ENCODE measurements around the gene GOLGA6L7. TPM values are rescaled to one million over a fixed set of nuclear protein-coding genes. Genes with fewer than 3 reads are reported as not detected.
"Not testable (repeated sequence)": the region's sequence is repeated elsewhere in the genome, so short reads cannot be mapped to it uniquely, and the experiment has no call there.

The GOLGA6L7 gene
- total RNA-seq, 2 experiments from 2014 or later = not detected

GRCh38 chr15:28847959-28848358, 485 bp downstream of the GOLGA6L7 start:
- H3K9me3 Mint-ChIP-seq; POLR2A ChIA-PET; H3K27me3 Mint-ChIP-seq; ATAC-seq (ENCODE audit: low read depth); H3K36me3 Mint-ChIP-seq; DNase-seq: not testable (repeated sequence)
- peak overlapping the region; percentile 25 for H3K4me3 Mint-ChIP-seq
- H3K27ac Mint-ChIP-seq = peak overlapping the region; percentile 77
- peaks cover 15% of the 10 kb centered on the region for H3K4me1 Mint-ChIP-seq

DNA sequence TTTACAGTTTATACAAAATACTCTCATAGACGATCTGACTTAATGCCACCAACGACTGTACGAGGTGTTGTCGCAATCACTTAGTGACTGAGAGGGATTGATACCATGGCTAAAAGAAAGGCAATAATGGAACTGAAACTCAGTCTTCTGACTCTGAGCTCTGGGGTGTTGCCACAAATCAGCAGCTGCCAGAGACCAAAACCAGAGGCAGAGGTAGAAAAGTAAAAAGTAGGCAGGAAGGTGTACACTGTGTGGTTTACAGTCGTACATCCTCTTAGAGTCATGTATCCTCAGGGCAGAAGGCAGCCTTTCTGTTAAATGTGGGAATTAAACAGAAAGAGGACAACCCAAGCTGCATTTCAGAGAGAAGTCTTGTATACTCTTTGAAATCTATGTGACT, 1.2 kb downstream of the GOLGA6L7 start:
- H3K9me3 Mint-ChIP-seq, H3K36me3 Mint-ChIP-seq, POLR2A ChIA-PET, DNase-seq, H3K27me3 Mint-ChIP-seq: not testable (repeated sequence)
- peak; percentile 99 for ATAC-seq (ENCODE audit: low read depth)
- H3K27ac Mint-ChIP-seq = peak overlapping the region; percentile 77
- H3K4me1 Mint-ChIP-seq = peaks cover 15% of the 10 kb centered on the region
- H3K4me3 Mint-ChIP-seq = peak overlapping the region; percentile 42

- H3K9me3 Mint-ChIP-seq; H3K4me3 Mint-ChIP-seq; ATAC-seq (ENCODE audit: low read depth); H3K27ac Mint-ChIP-seq; POLR2A ChIA-PET; H3K36me3 Mint-ChIP-seq; H3K27me3 Mint-ChIP-seq; DNase-seq: not testable (repeated sequence)
- H3K4me1 Mint-ChIP-seq = peaks cover 15% of the 10 kb centered on the region
Observed at GRCh38 chr15:28844147-28844546, 4.3 kb downstream of the GOLGA6L7 start.

DNA sequence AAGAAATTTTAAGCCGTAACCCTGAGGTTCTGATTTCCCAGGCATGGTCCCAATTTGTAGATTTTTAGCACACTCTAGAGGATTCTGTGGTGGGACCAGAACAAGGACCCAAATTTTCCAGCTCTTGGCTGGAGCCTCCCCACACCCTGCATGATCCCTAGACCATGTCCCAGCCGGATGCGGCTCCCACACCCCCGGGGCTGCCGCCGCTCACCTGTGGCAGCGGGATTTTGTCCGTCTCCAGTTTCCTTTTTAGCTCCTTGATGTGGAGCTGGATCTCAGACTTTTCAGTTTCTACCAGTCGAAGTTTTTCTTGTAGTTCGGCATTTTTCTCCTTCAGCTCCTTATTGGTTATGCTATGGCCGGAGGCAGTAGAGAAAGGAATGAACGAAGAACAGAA, 4.9 kb downstream of the GOLGA6L7 start:
- POLR2A ChIA-PET; H3K9me3 Mint-ChIP-seq; ATAC-seq (ENCODE audit: low read depth); H3K36me3 Mint-ChIP-seq; DNase-seq; H3K27me3 Mint-ChIP-seq; H3K27ac Mint-ChIP-seq; H3K4me3 Mint-ChIP-seq: not testable (repeated sequence)
- H3K4me1 Mint-ChIP-seq = peaks cover 15% of the 10 kb centered on the region

DNA sequence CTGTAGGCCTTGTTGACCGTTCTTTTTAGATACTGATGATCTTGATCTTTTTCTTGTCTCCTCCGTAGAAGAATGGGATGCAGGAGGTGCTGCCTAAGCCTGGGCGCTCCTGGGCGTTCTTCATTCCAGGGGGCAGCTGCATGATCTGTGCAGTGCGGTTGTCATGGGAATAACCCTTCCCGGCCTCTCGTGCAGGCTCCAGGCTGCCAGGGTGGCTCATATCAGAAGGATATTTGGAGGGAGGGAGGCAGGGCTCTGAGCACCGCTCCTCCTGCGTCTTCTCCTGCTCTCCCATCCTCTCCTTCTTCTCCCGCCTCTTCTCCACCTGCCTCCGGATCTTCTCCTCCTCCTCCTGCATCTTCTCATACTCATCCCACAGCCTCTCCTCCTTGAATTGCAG, 6.2 kb downstream of the GOLGA6L7 start:
- ATAC-seq (ENCODE audit: low read depth); POLR2A ChIA-PET; H3K4me1 Mint-ChIP-seq; H3K27ac Mint-ChIP-seq; H3K27me3 Mint-ChIP-seq; H3K4me3 Mint-ChIP-seq; H3K9me3 Mint-ChIP-seq; DNase-seq; H3K36me3 Mint-ChIP-seq: not testable (repeated sequence)

DNA sequence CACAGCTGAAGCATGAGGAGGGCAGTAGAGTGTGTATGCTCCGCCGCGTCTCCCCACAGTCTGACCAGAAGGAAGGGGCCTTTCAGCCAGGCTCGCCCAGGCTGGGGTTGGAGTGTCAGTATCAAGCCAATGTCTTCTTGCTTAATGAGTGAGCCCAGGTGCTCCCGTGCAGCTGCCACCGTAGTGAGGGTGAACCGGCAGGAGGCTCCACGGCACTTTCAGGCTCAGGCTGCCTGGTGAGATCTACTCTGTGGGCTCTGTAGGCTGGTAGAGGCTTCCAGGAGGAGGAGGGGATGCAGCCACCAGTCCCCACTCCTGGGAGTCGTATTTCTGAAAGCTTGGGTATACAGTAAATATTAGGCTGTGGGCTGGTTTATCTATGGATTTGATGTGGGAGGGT, 8.2 kb downstream of the GOLGA6L7 start:
- H3K4me1 Mint-ChIP-seq; H3K4me3 Mint-ChIP-seq; H3K36me3 Mint-ChIP-seq; POLR2A ChIA-PET; H3K27me3 Mint-ChIP-seq; H3K27ac Mint-ChIP-seq; H3K9me3 Mint-ChIP-seq; ATAC-seq (ENCODE audit: low read depth); DNase-seq: not testable (repeated sequence)

DNA sequence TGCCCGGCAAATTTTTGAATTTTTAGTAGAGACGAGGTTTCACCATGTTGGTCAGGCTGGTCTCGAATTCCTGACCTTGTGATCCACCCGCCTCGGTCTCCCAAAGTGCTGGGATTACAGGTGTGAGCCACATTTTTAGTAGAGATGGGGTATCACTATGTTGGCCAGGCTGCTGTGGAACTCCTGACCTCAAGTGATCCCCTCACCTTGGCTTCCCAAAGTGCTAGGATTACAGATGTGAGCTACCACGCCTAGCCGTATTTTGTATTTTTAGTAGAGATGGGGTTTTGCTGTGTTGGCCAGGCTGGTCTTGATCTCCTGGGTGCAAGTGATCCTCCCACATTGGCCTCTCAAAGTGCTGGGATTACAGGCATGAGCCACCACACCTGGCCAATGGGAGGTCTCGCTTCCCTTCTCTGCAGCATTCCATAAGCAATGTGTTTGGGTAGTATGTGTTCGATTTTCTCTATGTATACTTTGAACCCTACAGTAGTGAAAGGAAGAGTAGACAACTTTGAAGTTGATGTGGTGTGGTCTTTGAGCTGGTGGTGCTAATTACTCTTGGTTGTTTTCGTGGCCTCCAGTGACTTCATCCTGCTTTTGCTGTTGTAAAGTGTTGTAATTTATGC, 13.4 kb downstream of the GOLGA6L7 start:
- Mint-ChIP-seq H3K27ac (peak overlapping the region; percentile 21), H3K4me1 (peaks cover 18% of the 10 kb centered on the region), H3K36me3 (peaks cover 11% of the 10 kb centered on the region)
- DNase-seq; H3K27me3 Mint-ChIP-seq; H3K9me3 Mint-ChIP-seq; ATAC-seq (ENCODE audit: low read depth); H3K4me3 Mint-ChIP-seq; POLR2A ChIA-PET: not testable (repeated sequence)

DNA sequence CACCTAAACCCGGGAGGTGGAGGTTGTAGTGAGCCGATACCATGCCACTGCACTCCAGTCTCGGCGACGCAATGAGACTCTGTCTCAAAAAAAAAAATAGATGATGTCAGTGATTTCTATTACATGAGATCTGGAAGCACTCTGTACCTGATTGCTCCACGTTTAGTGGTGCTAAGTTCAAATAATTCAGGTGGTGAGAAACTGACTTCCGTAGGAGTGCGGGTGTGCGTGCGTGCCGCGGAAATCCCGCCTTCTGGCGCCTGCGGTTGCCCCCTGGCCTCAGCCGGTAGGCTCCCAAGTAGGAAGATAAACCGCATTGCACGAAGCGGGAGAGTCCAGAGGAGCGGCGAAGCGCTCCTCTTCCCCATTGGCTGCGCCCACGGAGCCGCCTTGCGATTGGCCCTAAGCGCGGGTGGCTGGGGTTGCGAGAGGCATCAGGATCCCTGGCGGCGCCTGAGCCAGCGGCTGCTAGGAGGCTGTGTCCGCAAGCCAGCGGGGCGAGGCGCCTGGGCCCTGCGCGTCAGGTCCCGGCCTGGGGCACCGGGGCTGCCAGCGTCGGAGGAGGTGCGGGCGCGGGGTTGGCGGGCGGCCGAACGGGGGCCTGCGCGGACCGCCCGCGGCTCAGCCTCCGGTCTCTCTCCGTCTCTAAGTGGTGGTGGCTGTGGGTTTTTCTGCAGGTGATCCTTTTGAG, 16.4 kb downstream of the GOLGA6L7 start:
- Mint-ChIP-seq H3K27me3 (peaks cover 14% of the 10 kb centered on the region), H3K4me3 (peak overlapping the region; percentile 88), H3K4me1 (peaks cover 18% of the 10 kb centered on the region), H3K27ac (peak overlapping the region; percentile 81)
- peak; percentile 75 for DNase-seq
- peak; percentile 94 for ATAC-seq (ENCODE audit: low read depth)
- H3K36me3 Mint-ChIP-seq, POLR2A ChIA-PET, H3K9me3 Mint-ChIP-seq: not testable (repeated sequence)

- peaks cover 14% of the 10 kb centered on the region for H3K4me1 Mint-ChIP-seq
- H3K4me3 Mint-ChIP-seq; ATAC-seq (ENCODE audit: low read depth); H3K27me3 Mint-ChIP-seq; H3K27ac Mint-ChIP-seq; POLR2A ChIA-PET; H3K36me3 Mint-ChIP-seq; DNase-seq; H3K9me3 Mint-ChIP-seq: not testable (repeated sequence)
Observed at GRCh38 chr15:28821420-28821819, 27.0 kb downstream of the GOLGA6L7 start.

DNA sequence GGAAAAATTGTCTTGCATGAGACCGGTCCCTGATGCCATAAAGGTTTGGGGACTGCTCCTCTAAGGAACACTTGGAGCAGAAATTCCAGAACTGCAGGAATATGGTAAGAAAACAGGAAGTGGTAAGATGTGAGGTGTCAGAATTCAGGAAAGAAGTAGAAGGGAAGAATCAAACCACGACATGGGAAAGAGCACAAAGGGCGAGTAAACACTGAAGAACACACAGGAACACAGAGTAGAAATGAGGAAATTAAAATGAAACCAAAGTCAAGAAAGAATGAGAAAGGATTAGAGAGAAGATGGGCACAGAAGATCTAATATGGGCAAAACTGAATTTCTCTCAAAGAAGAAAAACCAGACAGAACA, 28.5 kb downstream of the GOLGA6L7 start:
- H3K36me3 Mint-ChIP-seq, DNase-seq, H3K27me3 Mint-ChIP-seq, H3K9me3 Mint-ChIP-seq, POLR2A ChIA-PET: not testable (repeated sequence)
- H3K4me3 Mint-ChIP-seq = peak overlapping the region; percentile 37
- peak overlapping the region; percentile 38 for H3K27ac Mint-ChIP-seq
- peak; percentile 28 for ATAC-seq (ENCODE audit: low read depth)
- H3K4me1 Mint-ChIP-seq = peaks cover 14% of the 10 kb centered on the region

DNA sequence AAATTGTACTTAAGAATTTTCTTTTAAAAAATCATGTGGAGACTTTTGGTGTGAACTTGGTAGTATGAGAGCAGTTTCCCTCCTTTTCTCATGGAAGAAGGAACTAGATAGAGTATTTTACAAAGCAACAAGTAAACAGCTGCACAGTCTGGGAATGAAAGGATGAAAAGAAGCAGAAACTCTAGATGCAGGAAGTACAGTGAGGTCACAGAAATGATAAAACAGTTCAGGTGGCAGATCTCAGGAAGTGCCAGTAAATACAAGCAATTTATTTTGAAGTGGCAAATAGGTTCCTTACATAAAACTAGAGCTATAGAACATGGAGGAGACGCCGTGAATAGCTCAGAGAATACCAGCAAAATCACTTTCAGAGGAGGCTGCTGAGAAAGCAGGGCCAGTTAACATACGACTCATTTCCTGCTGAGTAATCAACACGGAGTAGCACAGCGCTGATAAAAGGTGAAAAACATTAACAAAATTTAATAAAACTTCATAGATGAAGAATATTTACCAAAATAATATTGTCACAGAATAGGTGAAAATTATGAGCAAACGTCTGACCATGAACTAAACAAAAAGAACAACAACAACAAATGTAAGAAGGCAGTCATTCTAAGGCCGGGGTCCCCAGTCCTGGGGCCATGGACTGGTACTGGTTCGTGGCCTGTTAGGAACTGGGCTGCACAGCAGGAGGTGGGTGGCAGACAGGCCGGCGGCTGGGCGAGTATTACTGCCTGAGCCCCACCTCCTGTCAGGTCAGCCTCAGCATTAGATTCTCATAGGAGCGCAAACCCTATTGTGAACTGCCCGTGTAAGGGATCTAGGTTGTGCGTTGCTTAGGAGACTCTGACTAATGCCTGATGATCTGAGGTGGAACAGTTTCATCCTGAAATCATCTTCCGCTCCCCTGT, 29.2 kb downstream of the GOLGA6L7 start:
- peaks cover 14% of the 10 kb centered on the region for H3K4me1 Mint-ChIP-seq
- POLR2A ChIA-PET, H3K27me3 Mint-ChIP-seq, H3K36me3 Mint-ChIP-seq, H3K9me3 Mint-ChIP-seq, DNase-seq: not testable (repeated sequence)
- peak overlapping the region; percentile 60 for H3K27ac Mint-ChIP-seq
- H3K4me3 Mint-ChIP-seq = peak overlapping the region; percentile 70
- ATAC-seq (ENCODE audit: low read depth) = peak; percentile 78

DNA sequence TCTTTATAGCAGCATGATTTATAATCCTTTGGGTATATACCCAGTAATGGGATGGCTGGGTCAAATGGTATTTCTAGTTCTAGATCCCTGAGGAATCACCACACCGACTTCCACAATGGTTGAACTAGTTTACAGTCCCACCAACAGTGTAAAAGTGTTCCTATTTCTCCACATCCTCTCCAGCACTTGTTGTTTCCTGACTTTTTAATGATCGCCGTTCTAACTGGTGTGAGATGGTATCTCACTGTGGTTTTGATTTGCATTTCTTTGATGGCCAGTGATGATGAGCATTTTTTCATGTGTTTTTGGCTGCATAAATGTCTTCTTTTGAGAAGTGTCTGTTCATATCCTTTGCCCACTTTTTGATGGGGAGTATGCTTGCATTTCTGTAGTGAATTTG, 30.3 kb downstream of the GOLGA6L7 start:
- H3K4me1 Mint-ChIP-seq = peaks cover 21% of the 10 kb centered on the region
- POLR2A ChIA-PET; H3K36me3 Mint-ChIP-seq; H3K9me3 Mint-ChIP-seq; H3K4me3 Mint-ChIP-seq; H3K27ac Mint-ChIP-seq; DNase-seq; H3K27me3 Mint-ChIP-seq; ATAC-seq (ENCODE audit: low read depth): not testable (repeated sequence)

DNA sequence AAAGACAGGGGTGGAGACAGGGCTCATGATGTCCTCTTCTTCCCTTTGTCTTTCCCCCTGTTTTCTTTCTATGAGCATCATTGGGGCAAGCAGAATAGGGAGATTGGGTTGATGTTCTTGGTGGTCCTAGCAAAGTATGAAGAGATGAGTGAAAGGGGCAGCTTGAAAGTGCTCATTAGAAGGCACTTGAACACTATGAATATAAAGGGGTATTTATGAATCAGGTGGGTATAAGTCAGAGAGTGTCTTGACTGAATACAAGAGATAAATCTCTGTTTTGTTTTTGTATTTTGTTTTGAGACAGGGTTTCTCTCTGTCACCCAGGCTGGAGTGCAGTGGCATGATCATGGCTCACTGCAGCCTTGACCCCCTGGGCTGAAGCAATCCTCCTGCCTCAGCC, 34.4 kb downstream of the GOLGA6L7 start:
- H3K27me3 Mint-ChIP-seq = peaks cover 14% of the 10 kb centered on the region
- POLR2A ChIA-PET; H3K27ac Mint-ChIP-seq; ATAC-seq (ENCODE audit: low read depth); H3K9me3 Mint-ChIP-seq; DNase-seq; H3K36me3 Mint-ChIP-seq; H3K4me3 Mint-ChIP-seq: not testable (repeated sequence)
- peaks cover 17% of the 10 kb centered on the region for H3K4me1 Mint-ChIP-seq
